Tibial nerve (tissue), 4 donors: ENCODE data around the gene WIZ. TPM values are rescaled to one million over a fixed set of nuclear protein-coding genes. Genes with fewer than 3 reads are reported as not detected.
"Not testable (repeated sequence)": the region's sequence is repeated elsewhere in the genome, so short reads cannot be mapped to it uniquely, and the experiment has no call there.

Experiments used
- DNase-seq, 2 donors: peaks; one replicate each; pipeline ENCODE4 v3.0.0-alpha.2; 2019; ENCODE audit warnings: low spot score in 2 of 2
- H3K27ac ChIP-seq, 4 donors: fragments of 200-600 bp; sonication (generic) in 3 of 4; one replicate each; pipeline ENCODE4 v1.5.1; 2017 to 2019; ENCODE audit warnings: mild to moderate bottlenecking in 1 of 4
- H3K27me3 ChIP-seq, 2 donors: fragments of 200-600 bp; sonication (generic) in 1 of 2; one replicate each; pipeline versions ENCODE4 v1.5.1 to v1.6.0; 2017 to 2019
- H3K36me3 ChIP-seq, 3 donors: fragments of 200-600 bp; sonication (generic); one replicate each; pipeline ENCODE4 v1.5.1; 2018 to 2019
- H3K4me1 ChIP-seq, 4 donors: fragments of 200-600 bp; sonication (generic) in 3 of 4; one replicate each; pipeline ENCODE4 v1.5.1; 2017 to 2019
- H3K4me3 ChIP-seq, 4 donors: fragments of 200-600 bp; sonication (generic) in 3 of 4; one replicate each; pipeline ENCODE4 v1.5.1; 2017 to 2019; ENCODE audit warnings: mild to moderate bottlenecking in 1 of 4, moderate library complexity in 1 of 4
- H3K9me3 ChIP-seq, 4 donors: fragments of 200-600 bp; sonication (generic) in 3 of 4; one replicate each; pipeline ENCODE4 v1.5.1; 2017 to 2019
- CTCF ChIP-seq, 5 experiments: fragments of 200-600 bp in 3 of 5; fragments of 450-650 bp in 2 of 5; sonication (generic) in 3 of 5; IDR thresholded peaks; one replicate each; pipeline ENCODE4 v1.5.1; 2016 to 2019; ENCODE audit warnings: antibody characterized with exemption in 5 of 5, mild to moderate bottlenecking in 3 of 5, moderate library complexity in 2 of 5
- EP300 ChIP-seq, 2 donors: sonication (generic); formaldehyde crosslinking; IDR thresholded peaks; one replicate each; pipeline ENCODE4 v1.6.1; 2017; ENCODE audit warnings: antibody characterized with exemption in 2 of 2, mild to moderate bottlenecking in 1 of 2
- POLR2A ChIP-seq, 2 donors: fragments of 450-650 bp; IDR thresholded peaks; one replicate each; pipeline ENCODE4 v1.6.1; 2017; ENCODE audit warnings: antibody characterized with exemption in 2 of 2, mild to moderate bottlenecking in 2 of 2, moderate library complexity in 2 of 2
- WGBS, 2 donors: methylation state at CpG; one replicate each; pipeline ENCODE4 v1.1.5; 2018; 5-methylcytosine and 5-hydroxymethylcytosine counted together
- total RNA-seq, 4 donors: library from RNA; depleted of rRNA; stranded (reverse); fragments of >200 nt; gene quantifications; one replicate each; pipeline ENCODE4 v1.1.0, GENCODE V29; 2016

WIZ gene
- total RNA-seq, 4 donors from 2014 or later = 31.5 to 108 (median 46.3) TPM

GRCh38 chr19:15396436-15396835 lies 53.3 kb downstream of the WIZ start:
- Histone ChIP-seq H3K4me3 (no peak overlapping the region), H3K27ac (no peak overlapping the region), H3K36me3 (peaks cover 16 to 93% (median 53%) of the 10 kb centered on the region in 3 donors), H3K9me3 (no peaks in the 10 kb centered on the region), H3K4me1 (peaks cover 0 to 16% (median under 1%) of the 10 kb centered on the region in 4 donors), H3K27me3 (no peaks in the 10 kb centered on the region)
- DNase-seq = no peak
- 95 to 98% methylated on average over 3 of the region's 3 CpGs for WGBS, 2 donors
- TF ChIP-seq EP300 (IDR thresholded peaks at IDR 0.05) (no peak), CTCF (IDR thresholded peaks at IDR 0.05) (no peak), POLR2A (IDR thresholded peaks at IDR 0.05) (no peak)

- not testable (repeated sequence) for DNase-seq, H3K9me3 ChIP-seq, H3K4me1 ChIP-seq, H3K27me3 ChIP-seq, H3K4me3 ChIP-seq, H3K27ac ChIP-seq
- WGBS, 2 donors = 93 to 94% methylated on average over 17 of the region's 17 CpGs
- peaks cover 16 to 83% (median 47%) of the 10 kb centered on the region in 3 donors for H3K36me3 ChIP-seq
Measured at GRCh38 chr19:15395251-15395650, 54.5 kb downstream of the WIZ start.

- TF ChIP-seq EP300 (IDR thresholded peaks at IDR 0.05) (no peak), CTCF (IDR thresholded peaks at IDR 0.05) (no peak), POLR2A (IDR thresholded peaks at IDR 0.05) (no peak)
- Histone ChIP-seq H3K4me3 (no peak overlapping the region), H3K9me3 (no peaks in the 10 kb centered on the region), H3K36me3 (peaks cover 16 to 78% (median 41%) of the 10 kb centered on the region in 3 donors), H3K27me3 (no peaks in the 10 kb centered on the region), H3K4me1 (no peaks in the 10 kb centered on the region), H3K27ac (no peak overlapping the region)
- DNase-seq = no peak
- 89% methylated on average over 5 of the region's 5 CpGs for WGBS, 2 donors
Measured at GRCh38 chr19:15394426-15394825, 55.3 kb downstream of the WIZ start.

GRCh38 chr19:15393963-15394362 lies 55.8 kb downstream of the WIZ start:
- Histone ChIP-seq H3K27ac (no peak overlapping the region), H3K36me3 (peaks cover 11 to 78% (median 37%) of the 10 kb centered on the region in 3 donors), H3K27me3 (no peaks in the 10 kb centered on the region), H3K4me3 (no peak overlapping the region), H3K4me1 (no peaks in the 10 kb centered on the region), H3K9me3 (no peaks in the 10 kb centered on the region)
- no peak for DNase-seq
- TF ChIP-seq EP300 (IDR thresholded peaks at IDR 0.05) = no peak
- no peak for TF ChIP-seq CTCF (IDR thresholded peaks at IDR 0.05)
- TF ChIP-seq POLR2A (IDR thresholded peaks at IDR 0.05) = no peak

GRCh38 chr19:15390814-15391213 lies 58.9 kb downstream of the WIZ start:
- no peaks in the 10 kb centered on the region for H3K9me3 ChIP-seq
- peaks cover 0 to 11% (median 4%) of the 10 kb centered on the region in 4 donors for H3K4me1 ChIP-seq
- peaks cover 0 to 50% (median 5%) of the 10 kb centered on the region in 3 donors for H3K36me3 ChIP-seq
- H3K27me3 ChIP-seq = no peaks in the 10 kb centered on the region
- TF ChIP-seq POLR2A (IDR thresholded peaks at IDR 0.05) (no peak), CTCF (IDR thresholded peaks at IDR 0.05) (no peak), EP300 (IDR thresholded peaks at IDR 0.05) (no peak)
- no peak overlapping the region for H3K4me3 ChIP-seq
- H3K27ac ChIP-seq = no peak overlapping the region
- 88 to 92% methylated on average over 2 of the region's 2 CpGs for WGBS, 2 donors
- no peak for DNase-seq

GRCh38 chr19:15381864-15382263 lies 67.9 kb downstream of the WIZ start:
- 61 to 68% methylated on average over 6 of the region's 6 CpGs for WGBS, 2 donors

More at GRCh38 chr19:15381864-15382263, 67.9 kb downstream of the WIZ start:
- Histone ChIP-seq H3K4me1 (peaks cover 0 to 26% (median 18%) of the 10 kb centered on the region in 4 donors), H3K27ac (peak overlapping the region in 2 of 4 donors; percentile 15 to 98), H3K36me3 (no peaks in the 10 kb centered on the region), H3K4me3 (no peak overlapping the region), H3K9me3 (no peaks in the 10 kb centered on the region), H3K27me3 (no peaks in the 10 kb centered on the region)
- TF ChIP-seq POLR2A (IDR thresholded peaks at IDR 0.05) (no peak), CTCF (IDR thresholded peaks at IDR 0.05) (no peak), EP300 (IDR thresholded peaks at IDR 0.05) (no peak)
- no peak for DNase-seq
